Activated CD4-positive, alpha-beta T cell treated with anti-CD3 and anti-CD28 coated beads for 48 hours (primary cell): ENCODE data around the gene C3orf18.

Experiments
- DNase-seq: peaks from one replicate; pipeline ENCODE4 v3.0.0-alpha.2; 2020

C3orf18 gene

DNA sequence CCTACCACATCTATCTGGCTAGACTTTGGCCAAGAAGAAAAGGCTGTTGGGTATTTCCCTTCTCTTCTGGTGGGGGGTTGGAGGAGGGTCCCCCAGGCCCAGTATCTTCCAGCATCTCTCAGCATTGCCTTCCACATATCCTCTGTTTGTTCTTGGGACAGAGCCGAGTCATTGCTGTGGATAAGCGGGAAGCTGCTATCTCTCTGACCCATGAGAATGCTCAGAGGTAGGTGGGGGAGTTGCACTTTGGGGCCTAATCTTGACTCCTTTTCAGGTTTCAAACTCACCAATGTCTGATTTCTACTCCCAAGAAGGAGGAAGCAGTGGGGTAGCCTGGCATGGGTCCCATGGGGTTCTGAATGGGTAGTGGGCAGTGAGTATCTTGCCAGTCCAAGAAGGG lies 9.8 kb upstream of the C3orf18 start:
- DNase-seq, result no peak

DNA sequence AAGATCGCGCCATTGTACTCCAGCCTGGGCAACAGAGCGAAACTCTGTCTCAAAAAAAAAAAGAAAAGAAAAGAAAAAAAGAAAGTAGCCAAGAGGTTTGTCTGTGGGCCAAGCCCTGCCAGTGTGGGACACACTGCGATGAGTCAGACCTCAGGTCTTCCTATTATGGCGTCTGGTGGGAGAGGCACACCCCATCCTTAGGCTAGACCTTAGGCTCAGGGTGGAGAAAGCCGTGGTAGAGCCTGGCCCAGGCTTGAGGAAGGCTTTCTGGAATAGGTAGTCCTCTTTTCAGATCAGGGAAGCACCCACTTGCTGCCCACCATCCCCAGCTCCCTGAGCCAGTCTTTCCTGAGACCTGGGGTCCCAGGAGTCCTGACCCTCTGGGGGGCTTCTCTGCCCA lies 7.8 kb upstream of the C3orf18 start:
- DNase-seq, result no peak

DNA sequence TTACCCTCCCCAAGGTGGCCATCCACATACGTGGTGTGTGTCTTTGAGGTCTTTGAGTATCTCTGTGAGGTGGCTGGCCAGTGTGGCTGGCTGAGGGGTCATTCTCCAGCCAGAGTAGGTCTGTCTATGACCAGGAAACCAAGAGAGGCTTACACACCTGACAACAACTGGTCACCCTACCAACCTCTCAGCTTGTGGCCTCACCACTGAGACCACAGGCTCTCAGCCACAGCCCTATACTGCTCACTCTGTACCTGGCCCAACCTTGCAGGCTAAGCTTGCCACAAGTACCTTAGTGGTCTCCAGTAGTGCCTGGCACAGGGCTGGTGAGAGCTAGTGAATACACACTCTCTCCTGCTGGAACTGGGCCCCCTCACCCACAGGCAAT lies 6.9 kb upstream of the C3orf18 start:
- DNase-seq, result peak; percentile 62

DNA sequence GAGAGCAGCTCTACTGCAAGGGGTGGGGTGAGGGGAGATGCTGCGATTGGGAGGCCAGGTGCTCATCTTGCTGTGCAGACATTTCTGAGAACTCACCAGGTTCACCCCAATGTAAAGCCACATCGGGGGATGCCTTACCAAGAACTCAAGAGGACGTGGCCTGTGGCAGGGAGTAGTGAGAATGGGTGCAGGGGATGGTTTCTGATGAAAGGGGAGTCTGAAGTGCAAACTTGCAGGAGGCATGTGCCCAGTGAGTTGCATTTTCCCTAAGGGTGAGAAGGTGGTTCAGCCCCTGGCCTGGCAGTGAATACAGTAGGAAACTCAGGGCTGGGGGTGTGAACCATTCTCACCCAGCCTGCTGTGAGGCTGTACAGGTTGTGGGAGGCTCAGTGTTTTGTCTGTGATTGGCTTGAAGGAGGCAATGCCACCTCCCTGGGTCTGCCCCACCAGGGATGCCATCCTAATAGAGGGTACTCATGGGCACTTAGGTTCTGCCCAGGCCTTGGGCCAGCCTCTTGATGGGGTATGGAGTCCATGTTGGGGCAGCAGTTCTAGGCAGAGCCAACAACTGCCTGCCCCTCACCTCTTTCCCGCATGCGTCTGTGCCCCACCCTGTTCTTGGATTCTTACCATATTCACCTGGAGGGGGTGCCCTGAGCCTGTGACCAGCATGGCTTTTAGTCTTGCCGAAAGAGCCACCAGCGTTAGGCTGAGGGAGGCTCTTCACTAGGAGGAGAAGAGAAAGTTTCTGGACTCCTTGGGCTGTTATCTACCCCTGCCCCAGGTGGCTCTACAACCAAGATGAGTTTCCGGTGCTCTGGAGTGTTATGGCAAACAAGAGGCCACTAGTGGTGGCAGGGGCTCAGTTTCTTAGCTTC lies 6.3 kb upstream of the C3orf18 start:
- peak; percentile 86 for DNase-seq

DNA sequence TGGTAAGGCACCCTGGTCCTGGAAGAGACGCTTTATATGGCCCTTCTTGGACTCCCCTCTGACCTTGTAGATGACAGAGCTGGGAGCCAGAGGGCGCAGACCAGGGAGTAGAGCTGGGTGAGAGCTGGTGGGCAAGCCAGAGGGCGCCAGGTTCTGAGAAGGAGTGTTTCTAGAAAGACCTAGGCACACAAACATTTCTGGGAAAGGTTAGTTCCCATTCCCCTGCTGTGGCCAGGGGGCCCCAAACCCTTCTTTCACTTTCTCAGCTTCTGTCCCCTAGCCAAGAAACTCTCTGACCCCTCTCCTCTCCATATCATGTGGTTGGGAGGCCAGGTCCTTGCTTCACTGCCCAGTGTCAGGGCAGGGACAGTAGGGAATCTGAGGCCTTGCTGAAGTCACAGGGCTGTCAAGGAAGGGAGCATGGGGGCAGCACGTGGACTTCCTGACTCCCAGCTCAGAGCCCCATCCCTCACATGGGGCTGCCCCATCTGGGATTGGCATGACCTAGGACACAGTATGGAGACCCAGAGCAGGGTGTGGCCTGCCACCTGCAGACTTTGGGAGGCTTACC lies 5.3 kb upstream of the C3orf18 start:
- DNase-seq, result peak; percentile 68

DNA sequence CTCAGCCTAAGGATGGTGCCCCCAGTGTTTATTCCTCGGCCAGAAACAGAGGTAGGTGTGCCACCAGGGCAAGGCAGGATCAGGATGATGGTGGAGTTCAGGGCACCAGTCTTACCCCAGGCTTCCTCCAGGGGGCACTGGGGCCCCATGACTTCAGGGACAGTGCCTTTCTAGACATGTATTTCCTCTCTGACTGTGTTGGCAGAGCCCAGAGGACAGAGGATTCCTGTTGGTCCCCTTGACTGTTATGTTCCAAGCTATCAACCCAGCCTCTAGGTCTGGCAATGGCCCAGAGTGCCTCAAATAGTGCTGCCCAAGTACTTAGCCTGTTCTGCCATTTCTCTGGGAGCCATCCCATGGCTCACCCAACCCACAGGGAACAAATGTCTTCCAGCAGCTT lies 4.6 kb upstream of the C3orf18 start:
- DNase-seq, result peak; percentile 89

DNA sequence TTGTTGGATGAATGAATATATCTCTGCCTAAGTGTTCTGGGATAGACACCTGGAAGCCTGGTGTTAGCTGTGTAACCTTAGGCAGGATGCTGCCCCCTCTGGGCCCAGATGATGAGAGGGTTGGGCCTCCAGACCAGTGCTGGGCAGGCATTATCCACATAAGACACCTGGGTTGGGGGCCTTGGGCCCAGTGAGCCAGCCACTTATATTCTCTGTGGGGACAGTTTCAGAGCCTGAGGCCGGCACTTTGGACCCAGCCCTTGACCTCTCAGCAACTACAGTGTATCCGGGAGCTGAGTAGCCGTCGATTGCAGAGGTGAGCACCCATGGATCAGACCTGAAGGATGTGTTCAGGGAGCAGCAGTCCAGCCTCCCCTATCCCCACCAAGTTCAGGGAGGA lies 3.9 kb upstream of the C3orf18 start:
- DNase-seq, result no peak

DNA sequence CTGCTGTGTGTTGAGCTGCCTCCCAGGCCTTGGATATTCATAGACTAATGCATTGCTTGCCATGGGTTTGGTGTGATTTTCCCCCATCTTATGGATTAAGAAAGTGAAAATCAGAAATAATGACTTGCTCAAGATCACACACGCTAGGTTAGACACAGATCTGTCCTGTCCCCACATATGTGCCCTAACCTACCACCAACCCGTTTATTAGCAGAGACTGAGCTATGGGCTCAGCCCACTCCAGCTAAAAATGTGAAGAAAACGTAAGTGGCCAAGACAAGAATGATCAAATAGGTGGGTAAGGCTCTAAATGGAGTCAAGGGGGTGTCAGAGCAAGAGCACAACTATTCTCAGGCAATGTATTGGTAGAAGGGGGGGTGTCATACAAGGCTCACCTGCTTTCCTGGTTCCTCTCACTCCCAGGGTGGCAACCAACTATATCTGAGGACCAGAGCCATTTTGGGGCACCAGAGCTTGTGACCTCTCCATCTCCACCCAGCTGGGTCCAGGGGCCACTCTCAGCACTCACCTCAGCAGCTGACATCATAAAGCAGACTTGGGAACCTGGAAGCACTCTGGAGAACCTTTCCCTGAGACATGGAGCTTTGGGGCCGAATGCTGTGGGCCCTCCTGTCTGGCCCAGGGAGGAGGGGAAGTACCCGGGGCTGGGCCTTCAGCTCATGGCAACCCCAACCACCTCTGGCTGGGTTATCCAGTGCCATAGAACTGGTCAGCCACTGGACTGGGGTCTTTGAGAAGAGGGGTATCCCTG lies 3.1 kb upstream of the C3orf18 start:
- DNase-seq, result no peak

DNA sequence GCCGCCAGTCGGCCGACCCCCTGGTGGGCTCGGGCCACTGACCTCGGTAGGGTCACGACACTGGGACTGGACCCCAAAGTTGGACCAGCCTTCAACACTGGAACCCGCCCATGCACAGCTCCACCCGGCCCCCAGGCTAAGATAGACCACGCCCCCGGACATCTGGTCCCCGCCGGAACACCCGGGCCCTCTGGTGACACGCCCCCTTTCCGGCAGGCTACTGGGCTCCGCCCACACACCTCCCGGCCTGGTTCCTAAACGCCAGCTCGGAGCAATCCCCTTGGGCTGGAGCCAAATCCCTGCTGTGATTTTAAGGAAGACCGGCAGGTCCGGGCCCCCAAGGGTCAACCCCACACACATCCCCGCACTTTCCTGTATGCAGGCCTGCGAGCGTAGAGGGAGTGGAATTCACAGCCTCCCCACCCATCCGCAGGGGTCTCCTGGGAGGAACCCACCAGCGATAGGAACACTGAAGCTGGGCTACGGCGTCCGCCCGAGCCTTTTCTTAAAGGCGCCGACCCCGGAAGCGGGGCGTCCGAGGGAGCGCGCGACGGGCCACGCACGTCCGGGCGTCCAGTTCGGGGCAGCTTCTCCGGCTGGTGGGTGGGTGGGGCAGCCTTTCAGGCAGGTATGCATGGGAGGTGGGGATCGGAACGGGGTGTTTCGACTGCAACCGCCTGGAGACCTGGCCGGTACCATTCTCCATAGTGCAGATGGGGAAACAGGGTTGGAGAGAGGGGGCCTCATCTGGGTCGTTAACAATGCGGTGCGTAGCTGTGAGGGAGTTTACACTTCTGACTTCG lies 1.6 kb upstream of the C3orf18 start, which contains the start of gene HEMK1:
HEMK1 (plus strand) TSS at position 576 of the 803 bp plus-strand sequence. CDS start 1,583 bp downstream, outside the sequence.
- DNase-seq, result peak; percentile 98

DNA sequence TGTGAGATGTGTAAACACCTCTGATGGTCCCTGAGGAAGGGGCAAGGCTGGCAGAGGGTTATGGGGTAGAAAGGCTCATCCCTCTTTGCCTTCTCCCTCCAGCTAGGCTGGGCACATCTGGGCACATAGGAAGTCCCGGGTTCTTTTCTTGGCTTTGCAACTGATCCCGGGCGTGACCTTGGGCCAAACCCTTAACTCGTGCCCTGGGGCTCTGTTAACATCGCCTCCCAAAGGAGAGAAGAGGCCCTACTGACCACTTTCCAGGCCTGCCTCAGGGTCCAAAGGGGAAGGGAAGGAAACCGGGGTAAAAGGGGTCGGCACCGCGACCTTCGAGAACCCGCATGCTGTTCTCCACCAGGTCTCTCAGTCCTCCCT lies 549 bp downstream of the C3orf18 start:
- DNase-seq, result no peak

DNA sequence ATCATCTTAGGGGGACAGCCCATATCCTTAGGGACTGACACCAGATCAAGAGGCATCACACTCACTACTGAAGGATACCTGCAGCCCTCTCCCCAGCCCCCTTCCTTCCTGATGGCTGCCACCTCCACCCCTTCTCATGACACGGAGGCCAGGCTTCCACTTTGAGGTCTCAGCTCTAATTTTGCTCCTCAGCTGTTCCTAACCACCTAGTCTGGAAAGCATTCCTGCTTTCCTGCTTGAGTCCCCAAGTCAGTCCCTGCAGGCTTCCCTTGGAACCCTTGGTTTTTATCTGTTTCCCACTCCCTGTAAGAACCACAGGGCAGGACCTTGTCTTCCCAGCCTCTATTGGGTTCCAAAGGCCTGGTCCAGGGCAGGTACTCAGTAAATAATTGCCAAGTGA lies 3.2 kb downstream of the C3orf18 start:
- DNase-seq, result no peak

DNA sequence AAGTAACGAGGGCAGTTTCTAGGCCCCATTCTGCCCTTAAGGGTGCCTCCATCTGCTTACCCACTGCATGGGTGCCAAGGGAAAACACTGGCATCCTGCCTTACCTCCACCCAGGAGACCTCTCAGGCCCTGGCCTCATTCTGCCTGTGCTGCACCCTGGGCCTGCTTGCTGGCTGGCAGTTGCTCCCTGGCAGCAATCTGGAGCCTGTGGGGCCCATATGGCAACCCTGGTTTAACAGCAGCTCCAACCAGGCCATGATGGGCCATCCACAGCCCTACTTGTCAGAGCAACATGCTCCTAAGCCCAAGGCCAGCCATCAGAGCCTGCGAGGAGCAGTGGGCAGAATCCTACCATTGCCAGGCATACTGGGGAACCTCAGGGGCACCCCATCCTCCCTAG lies 3.7 kb downstream of the C3orf18 start:
- no peak for DNase-seq

DNA sequence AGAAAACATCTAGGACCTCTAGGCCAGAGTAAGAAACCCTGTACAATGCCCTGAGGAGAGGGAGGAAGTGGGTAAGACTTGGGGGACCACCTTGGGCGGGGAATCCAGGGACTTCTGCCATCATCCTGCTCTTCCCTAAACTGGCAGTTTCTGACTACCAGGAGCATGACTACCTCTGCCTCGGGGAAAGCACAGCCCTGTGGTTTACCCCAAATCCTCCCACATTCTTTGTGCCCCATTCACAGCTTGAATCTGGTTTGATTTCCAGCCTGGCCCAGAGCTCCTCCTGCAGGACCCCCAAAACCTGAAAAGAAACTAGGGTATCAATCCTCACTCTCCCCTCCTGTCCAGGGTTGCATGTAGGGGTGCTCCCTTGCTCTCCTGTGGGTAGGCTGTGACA lies 4.7 kb downstream of the C3orf18 start:
- DNase-seq, result no peak

DNA sequence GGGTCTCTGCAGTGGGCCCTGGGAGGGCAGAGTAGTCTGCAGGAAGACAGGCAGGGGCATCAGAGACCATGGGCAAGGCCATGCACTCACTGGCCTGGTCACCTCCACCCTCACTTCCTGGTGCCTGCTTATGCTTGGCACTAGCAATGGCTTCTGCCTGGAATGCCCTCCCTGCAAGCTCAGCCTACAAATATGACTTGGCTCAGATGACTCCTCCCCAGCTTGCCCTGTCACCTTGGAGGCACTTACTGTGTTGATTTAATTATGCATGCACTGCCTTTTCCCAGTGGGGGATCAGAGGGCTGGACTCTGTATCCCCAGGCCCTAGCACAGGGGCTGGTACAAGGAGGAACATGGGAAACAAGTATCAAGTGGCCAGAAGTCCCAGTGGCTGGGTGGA lies 7.8 kb downstream of the C3orf18 start:
- DNase-seq, result no peak

DNA sequence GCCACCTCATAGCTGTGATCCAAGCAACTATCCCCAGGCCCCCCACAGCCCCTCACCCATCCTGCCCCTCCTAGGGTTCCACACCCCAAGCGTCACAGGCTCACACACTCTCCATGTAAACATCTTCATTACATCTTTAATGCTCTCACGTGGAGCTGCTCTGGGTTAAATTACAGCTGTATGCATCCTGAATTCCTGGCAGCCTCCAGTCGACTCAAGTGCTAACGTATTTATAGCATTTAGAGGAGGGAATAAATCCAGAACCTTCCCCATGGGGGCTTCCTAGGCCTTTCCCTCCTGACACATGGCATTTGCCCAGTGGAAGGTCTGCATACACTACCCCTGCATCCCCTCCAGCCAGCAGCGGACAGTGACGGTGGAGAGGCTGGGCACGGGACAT lies 9.6 kb downstream of the C3orf18 start:
- no peak for DNase-seq

DNA sequence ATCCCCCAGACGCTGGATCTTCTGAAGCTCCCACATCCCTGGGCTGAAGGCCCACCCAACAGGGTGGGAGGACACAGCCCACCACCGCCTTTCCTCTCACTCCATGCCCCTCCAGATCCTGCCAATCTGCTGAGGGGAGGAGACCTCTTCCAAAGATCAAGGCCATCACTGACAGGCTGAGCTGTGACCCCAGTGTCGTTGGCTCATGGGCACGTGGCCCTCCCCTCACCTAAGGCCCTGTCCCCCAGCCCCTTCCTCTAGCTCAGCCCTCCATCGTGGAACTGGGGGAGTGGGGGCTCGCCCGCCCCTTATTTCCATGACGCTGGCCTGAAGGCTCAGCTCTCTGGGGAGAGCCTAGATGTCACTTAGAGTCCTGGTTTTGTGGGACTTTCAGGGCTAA lies 10.4 kb downstream of the C3orf18 start:
- no peak for DNase-seq

DNA sequence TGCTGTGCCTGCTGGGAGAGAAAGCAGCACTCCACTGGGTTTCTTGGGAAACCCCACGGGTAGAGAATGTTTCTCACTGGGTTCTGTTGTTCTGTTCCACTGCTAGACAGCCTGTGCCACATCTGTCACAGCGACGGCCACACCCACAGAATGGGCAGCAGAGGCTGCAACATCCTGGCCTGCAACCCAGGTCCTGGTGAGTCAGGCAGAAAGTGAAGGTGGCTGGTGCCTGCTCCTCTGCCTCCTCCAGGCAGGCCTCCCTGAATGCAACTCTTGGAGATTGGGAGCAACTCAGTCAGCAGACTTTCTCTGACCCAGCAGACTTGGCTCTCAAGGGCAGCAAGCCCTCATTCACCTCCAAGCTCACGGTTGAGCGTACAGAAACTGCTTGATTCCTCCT lies 13.0 kb downstream of the C3orf18 start:
- DNase-seq, result peak; percentile 55

DNA sequence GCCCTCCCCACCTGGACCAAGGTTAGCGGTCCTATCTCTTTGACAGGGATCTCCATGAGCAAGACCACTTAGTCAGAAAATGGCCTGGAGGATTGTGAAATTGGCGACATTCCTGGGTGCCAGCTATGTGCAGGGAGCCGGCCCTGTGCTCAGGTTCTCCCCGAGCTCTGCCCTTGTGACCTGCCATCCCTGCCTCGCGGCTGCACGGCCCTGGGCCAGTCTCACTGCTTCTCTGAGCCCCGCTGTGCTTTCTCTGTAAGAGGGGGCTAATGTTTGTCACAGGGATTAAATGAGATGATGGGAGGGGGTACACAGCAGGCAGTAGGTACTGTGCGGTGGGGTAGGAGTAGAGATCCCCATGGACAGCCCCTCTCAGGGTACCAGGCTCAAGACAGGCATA lies 14.9 kb downstream of the C3orf18 start:
- DNase-seq, result no peak

DNA sequence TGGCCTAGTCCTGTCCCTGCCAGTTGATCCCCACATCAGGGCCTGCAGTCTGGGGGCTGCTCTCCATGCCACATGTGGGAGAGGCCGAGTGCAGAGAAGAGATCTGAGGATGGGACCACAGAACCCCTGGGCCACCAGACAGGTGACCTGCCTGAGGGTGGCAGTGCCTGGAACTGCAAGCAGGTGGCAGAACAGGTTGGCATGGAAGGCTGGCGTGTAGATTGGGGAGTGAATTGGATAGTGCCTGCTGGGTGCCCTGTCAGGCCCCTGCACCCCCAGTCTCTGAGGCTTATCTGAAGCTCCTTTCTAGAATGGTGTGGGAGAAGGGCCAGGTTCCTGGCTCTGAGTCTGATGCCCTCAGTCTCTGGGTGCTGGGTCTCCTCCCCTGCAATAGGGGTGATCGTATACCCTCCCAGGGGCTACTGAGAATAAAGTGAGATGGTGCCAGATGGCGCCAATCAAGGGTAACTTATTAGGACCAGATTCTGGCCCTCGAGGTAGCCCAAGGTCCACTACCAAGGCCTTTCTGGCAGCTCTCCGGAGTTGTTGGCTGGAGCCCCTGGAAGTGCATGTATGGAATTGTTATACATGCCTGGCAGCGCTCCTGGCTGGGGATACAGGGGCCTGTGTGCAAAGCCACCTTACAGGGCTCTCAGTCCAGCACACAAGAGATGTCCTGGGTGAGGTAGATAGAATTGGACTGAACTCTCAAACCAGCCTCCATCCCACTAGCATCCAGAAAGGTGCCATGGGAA lies 15.7 kb downstream of the C3orf18 start:
- DNase-seq, result no peak

DNA sequence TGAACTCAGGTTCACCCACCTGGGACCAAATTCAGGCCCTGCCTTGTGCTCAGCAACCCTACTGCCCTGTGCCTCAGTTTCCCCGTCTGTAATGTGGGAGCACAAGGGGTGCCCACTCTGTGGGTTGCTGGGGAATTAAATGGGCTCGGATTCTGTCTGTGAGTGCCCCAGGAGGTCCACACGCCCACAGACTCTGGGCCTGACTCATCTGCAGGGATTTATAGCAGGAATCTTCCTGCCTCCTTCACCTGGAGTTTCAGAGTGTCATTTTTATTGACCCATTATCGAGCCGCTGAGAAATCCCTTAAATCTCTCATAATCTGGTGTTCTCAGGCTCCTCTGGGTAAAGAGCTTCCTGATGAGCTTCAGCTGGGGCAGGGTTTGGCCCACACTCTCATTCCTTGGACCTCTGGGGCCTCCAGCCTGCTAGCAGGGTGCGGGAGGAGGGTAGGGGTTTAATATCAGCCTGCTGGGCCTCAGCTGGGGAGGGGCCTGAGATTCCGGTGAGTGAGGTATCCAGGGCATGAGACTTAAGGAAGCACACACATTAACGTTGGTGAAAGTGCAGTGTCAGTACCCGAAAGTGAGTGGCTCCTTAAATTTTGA lies 16.4 kb downstream of the C3orf18 start:
- no peak for DNase-seq

DNA sequence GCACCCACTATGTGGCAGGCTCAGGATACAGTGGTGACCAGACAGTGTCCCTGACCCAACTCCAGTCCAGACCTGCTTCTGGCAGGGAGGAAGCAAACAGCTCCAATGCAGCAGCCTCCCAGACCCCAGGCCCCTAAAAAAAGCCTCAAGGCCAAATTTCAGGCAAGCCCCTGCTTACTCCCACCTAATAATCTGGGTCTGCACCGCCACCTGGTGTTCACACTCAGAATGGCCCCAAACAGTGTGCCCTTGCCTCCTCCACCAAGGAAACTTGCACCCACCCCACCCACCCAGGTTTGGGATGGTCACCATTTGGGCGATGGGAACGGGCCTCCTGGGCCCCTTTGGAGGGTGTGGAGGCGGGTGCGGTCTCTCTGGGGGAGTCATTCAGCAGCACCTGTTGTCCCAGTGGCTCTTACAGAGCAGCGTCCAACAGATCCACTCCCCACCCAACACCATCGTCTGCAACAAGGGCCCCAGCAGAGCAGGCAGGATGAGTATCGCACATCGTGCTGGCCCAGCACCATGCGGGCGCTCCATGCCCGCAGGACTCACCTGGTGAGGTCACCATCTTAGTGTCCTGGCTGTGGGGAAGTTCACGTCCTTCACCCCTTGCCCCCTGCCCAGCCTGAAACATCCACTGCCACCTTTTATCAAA lies 17.3 kb downstream of the C3orf18 start:
- peak; percentile 80 for DNase-seq
